Hematopoietic multipotent progenitor cell treated with erythropoietin and hydrocortisone succinate and interleukin-3 and kit ligand, for 8 days (in vitro differentiated cells): ENCODE data around the gene CCT3.

Experiments
- DNase-seq: peaks from one replicate; pipeline ENCODE4 v3.0.0-alpha.2; 2015

Gene CCT3

GRCh38 chr1:156320560-156320959 is 17.5 kb downstream of the CCT3 start:
- no peak for DNase-seq

- DNase-seq: peak; percentile 57
Measured at GRCh38 chr1:156319664-156320063, 18.4 kb downstream of the CCT3 start.

GRCh38 chr1:156316909-156317308 is 21.2 kb downstream of the CCT3 start:
- no peak for DNase-seq

DNA sequence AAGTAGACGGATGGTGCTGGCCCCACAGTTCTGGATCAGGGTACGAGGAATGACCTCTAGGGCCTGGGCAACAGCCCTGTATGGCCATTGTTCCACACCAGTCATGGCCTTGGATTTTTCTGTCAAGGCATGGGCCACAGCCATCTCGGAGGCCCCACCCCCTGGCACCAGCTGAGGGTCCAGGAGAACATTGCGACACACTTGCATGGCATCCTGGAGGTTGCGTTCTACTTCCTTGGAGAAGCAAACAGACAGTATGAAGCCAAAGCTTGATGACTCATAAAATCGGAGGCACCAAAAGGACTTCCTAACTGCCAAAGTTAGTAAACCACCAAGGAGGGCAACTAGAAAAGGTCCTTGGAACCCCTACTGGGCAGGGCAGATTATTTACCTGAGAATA is 27.1 kb downstream of the CCT3 start:
- DNase-seq: no peak

- DNase-seq: no peak
Measured at GRCh38 chr1:156308078-156308477, 30.0 kb downstream of the CCT3 start.

DNA sequence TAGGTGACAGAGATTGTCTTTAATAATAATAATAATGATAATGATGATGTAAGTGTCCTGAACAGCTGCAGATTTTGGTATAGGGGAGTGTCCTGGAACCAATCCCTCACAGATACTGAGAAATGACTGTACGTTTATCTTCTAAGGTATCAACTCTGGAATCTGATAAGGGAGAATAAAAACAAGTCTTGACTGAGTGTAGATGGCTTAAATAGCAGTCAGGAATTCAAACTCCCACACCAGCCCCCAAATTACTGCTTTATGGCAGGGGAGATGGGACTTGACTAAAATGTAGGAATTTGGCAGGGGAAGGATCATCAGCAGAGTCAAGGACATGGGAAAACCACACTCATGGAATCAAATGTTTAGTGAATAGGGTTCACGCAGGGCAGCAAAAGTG is 32.9 kb downstream of the CCT3 start:
- no peak for DNase-seq

- no peak for DNase-seq
Measured at GRCh38 chr1:156303241-156303640, 34.9 kb downstream of the CCT3 start.

GRCh38 chr1:156298852-156299357 is 39.2 kb downstream of the CCT3 start, which contains the start of gene VHLL:
VHLL (minus strand) TSS chr1:156299307; CDS start chr1:156299189, 118 bp downstream.
- DNase-seq: no peak

GRCh38 chr1:156295391-156295947 is 42.6 kb downstream of the CCT3 start, which contains the start of gene GLMP:
GLMP (minus strand) TSS chr1:156295679; CDS start chr1:156295645, 34 bp downstream.
- peak; percentile 79 for DNase-seq

DNA sequence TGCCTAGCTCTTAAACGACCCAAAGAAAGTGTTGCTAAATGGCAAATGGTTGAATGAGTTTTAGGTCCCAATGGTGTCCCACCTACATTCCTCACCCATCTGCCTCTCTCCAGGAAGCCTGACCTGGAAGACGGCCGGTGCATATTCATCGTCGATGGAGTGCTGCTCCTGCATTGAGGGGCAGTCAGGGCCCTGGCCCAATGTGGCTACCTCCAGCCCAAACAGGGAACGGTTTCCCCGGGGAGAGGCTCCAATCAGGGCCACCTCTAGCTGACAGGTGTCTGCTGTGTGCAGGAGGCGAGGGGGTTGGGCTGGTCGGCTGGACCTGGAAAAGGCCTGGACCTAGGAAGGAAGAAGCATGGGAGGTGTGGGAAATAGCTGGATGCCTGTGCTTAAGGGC is 44.2 kb downstream of the CCT3 start:
- DNase-seq: no peak

- DNase-seq: no peak
Measured at GRCh38 chr1:156293098-156293434, 45.0 kb downstream of the CCT3 start.

DNA sequence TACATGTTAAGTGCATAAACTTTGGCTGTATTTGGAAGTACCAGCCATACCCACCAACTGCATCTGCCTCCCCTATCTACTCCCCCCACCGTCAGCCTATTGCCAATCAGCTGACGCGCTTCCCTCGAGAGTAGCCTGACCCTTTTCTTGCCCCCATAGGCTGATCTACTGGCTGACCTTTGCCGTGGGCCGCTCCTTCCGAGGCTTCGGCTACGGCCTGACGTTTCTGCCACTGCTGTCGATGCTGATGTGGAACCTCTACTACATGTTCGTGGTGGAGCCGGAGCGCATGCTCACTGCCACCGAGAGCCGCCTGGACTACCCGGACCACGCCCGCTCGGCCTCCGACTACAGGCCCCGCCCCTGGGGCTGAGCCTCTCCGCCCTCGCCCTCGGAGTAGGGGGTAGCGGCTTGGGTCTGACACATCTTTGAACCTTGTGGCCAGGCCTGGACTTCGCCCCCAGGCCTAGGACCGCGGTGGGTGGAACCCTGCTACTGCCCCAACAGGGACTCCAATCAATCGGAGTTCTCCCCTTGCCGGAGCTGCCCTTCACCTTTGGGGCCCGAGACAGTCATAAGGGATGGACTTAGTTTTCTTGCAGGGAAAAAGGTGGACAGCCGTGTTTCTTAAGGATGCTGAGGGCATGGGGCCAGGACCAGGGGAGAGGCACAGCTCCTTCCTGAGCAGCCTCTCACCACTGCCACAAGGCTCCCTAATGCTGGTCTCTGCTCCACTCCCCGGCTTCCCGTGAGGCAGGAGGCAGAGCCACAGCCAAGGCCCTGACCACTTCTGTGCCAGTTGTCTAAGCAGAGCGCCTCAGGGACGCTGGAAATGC is 46.6 kb downstream of the CCT3 start:
- peak; percentile 81 for DNase-seq

GRCh38 chr1:156289857-156290256 is 48.2 kb downstream of the CCT3 start:
- no peak for DNase-seq

- no peak for DNase-seq
Measured at GRCh38 chr1:156286061-156286460, 52.0 kb downstream of the CCT3 start.

- DNase-seq: no peak
Measured at GRCh38 chr1:156285437-156285836, 52.7 kb downstream of the CCT3 start.

DNA sequence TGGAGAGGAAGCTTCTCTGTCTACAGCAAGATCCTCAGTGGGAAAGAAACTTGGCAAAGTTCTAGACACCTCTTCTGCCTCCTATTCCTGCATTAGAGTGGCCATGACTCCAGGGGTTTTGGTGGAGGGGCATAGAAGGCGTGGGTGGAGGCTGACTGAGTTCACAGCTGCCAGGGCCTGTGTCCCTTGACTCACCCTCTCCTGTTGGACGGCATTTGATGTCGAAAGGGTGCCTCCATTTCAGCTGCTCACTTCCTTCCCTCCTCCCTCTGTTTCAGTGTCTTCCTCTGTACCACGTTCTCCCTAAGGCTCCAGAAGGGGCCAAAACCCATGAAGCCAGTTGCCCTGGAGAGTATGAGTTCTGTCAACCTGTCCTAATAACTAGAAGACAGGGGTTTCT is 53.3 kb downstream of the CCT3 start:
- no peak for DNase-seq

DNA sequence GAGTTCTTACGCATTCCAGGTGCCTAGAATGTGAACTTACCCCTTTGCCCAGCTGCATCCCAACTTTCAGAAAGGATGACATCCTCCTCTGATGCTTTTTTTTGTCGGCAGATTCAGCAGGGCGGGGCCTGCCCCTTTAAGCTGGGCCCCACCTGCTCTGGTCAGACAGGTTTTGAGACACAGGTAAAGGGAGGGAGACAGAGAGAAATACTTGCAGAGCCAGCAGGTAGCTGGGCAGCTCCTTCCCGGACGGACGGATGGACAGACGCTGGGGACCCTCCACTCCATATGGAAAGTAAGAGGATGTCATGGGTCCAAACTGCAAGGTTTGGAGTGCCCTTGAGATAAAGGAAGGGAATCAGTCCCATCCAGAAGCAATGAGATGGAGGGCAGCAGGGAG is 54.0 kb downstream of the CCT3 start, which contains the start of gene TMEM79:
TMEM79 (plus strand) TSS at position 214 of the 400 bp plus-strand sequence. CDS start 902 bp downstream, outside the sequence.
- DNase-seq: no peak

GRCh38 chr1:156283521-156283920 is 54.6 kb downstream of the CCT3 start:
- no peak for DNase-seq

DNA sequence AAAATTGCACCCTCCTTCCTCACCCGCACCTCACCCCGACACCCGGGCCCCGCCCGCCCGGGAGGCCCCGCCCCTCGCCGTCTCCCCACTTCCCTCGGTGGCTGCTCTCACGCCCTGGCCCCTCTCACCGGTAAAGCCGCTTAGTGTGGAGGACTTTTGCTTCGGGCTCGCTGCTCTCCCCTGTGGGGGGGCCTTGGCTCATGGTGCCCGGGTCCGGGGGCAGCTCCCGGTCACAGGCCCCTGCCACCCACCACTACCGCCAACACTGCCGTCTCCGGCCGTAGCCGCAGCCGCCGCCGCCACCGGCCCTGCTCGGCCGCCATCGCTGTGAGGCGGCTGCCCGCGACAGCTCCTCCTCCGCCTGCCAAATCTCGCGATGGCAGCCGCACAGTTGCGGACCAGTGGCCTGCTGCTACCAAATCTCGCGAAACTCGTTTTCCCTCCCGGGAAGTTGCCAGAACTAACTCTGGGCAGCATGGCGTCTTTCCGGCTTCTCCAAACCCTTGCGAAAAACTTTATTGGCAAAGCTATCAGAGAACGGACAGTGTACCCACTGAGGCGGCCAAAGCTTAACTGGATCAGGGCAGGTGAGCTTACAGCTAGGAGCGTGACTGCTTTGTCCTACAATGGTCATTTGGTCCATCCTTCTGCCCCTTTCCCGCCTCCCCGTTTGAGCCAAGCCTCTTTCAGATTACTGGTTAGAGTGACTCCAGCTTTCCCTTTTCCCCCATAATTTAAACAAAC is 55.4 kb downstream of the CCT3 start, which contains the start of gene SMG5:
SMG5 (minus strand) TSS at position 347 of the 744 bp plus-strand sequence; CDS start at position 202, 145 bp downstream.
- peak; percentile 98 for DNase-seq

DNA sequence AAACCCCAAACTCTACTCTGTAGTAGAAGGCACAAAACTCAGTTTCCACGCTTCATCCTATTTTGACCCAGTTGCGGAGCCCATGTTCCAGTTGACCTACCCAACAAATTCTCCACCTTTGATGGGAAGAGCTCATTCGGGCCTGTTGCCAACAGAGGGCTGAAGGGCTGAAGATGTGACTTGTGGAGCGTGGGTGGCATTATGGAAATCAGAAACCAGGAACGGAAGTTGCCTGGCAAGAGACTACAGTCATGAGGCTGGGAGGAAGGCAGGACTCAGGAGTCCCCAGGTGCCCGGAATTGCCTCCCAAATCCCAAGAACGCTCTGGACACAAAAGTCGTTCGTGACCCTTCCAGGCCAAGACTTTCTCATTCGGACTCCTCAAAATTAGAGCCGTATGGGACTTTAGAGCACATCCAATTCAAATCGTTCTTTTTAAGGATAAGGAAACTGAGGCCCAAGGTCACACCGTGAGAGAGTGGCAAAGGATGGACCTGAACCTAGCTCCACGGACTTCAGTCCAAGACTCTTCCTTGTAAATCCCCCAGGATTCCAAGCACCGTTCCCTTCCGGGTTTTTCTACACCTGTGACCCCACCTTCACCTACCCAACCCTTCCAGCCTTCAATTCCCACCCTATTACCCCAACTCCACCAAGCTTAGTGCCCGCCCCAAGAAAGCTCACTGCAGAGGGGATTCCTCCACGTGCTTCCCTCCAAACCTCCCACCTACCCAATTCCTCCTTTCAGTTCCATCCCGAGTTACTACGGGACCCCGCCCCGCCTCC is 56.2 kb downstream of the CCT3 start:
- peak; percentile 65 for DNase-seq

DNA sequence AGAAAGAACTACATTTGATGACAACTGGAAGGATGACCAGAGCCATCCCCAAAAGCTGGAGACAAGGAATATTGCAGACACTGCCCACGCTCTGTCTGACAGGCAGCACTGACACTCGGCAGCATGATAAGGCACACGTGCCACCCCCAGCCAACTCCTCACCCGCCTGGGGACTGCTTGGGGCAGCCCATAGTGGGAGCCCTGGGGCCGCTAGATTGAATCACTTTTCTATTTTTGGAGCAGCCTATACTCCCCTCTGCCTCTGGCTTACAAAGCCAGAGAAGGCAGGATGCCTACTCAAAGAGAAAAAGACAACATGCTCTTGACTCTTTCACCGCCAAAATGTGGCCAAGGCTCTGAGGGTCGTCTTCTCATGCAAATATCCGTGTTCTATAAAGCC is 56.8 kb downstream of the CCT3 start:
- peak; percentile 86 for DNase-seq

DNA sequence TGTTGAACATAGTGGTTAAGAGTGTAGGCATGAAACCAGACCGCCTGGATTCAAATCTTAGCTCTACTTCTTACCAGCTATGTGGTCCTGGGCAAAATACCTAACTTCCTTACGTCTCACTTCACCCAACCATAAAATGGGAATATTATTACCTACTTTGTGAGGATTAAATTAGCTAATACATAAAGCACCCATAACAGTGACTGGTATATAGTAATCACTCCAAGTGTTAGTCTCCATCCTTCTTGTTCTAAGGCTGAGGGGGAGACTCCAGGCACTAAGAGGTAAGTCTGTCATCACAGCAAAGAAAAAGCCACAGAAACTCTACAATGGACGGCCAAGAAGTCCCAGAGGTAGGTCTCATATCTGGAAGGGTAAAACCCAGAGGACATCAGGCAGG is 58.3 kb downstream of the CCT3 start:
- no peak for DNase-seq
